GM18907 (cell line): ENCODE results near the gene PLCB4.

Source experiments
- ATAC-seq: cut with Tn5 transposase; IDR thresholded peaks from one replicate; pipeline ENCODE4 v1.9.1; 2021; ENCODE audit warnings: mild to moderate bottlenecking, moderate library complexity; ENCODE audit not compliant: unreplicated experiment

The PLCB4 gene

DNA sequence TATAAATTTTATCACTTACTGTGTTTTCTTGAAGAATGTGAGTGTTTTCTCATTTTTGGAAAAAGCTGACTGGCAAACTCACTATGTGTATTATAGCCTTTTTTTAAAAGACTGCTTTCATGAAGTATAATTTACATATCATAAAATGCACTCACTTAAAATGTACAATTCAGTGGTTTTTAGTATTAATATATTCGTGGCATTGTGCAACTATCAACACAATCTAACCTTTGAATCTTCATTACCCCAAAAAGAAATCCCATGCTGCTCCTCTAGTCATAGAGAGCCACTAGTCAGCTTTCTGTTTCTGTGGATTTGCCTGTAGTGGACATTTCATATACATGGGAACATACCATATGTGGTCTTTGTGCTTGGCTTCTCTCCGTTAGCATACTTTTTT lies 143.8 kb downstream of the PLCB4 start:
- ATAC-seq: no peak

- ATAC-seq: no peak
Measured at GRCh38 chr20:9214685-9215084, 145.8 kb downstream of the PLCB4 start.

- no peak for ATAC-seq
Measured at GRCh38 chr20:9215539-9215938, 146.7 kb downstream of the PLCB4 start.

DNA sequence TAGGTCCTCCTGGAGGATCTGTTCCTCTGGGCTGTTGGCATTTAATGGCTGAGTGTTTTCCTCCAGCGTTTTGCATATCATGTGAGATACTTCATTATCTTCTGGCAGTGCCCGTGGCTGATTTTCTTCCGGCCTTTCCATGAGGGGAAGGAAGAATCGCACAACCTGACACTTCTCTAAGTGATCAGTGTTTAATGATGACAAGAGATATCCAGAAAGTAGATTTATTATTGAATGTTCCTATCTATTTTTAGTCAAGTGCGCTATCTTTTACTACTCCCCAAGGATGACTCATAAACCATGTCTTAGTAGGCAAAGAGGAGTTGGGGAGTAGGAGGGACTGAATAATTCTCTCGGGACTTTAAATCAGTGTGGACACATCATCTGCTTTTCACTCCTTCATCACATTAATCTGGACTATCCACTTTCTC lies 149.7 kb downstream of the PLCB4 start:
- ATAC-seq: no peak

GRCh38 chr20:9220874-9221547 lies 152.1 kb downstream of the PLCB4 start:
- no peak for ATAC-seq

DNA sequence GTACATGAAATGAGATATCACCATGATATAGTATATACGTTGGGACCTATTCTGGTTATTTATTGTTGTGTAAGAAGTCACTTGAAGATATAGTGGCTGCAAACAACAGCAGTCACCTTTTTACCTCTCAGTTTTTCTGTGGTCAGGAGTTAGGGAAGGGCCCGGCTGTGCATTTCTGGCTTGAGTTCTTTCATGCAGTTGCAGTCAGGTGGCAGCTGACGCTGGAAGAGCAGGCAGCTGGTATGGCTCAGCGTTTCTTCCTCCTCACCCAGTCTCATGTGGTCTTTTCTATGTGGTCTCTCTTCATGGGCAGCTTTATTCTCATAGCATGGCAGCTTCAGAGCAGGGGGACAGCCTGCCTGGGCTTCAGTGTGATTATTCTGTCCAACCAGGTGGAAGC lies 154.4 kb downstream of the PLCB4 start:
- no peak for ATAC-seq

GRCh38 chr20:9225879-9226278 lies 157.0 kb downstream of the PLCB4 start:
- ATAC-seq: no peak

DNA sequence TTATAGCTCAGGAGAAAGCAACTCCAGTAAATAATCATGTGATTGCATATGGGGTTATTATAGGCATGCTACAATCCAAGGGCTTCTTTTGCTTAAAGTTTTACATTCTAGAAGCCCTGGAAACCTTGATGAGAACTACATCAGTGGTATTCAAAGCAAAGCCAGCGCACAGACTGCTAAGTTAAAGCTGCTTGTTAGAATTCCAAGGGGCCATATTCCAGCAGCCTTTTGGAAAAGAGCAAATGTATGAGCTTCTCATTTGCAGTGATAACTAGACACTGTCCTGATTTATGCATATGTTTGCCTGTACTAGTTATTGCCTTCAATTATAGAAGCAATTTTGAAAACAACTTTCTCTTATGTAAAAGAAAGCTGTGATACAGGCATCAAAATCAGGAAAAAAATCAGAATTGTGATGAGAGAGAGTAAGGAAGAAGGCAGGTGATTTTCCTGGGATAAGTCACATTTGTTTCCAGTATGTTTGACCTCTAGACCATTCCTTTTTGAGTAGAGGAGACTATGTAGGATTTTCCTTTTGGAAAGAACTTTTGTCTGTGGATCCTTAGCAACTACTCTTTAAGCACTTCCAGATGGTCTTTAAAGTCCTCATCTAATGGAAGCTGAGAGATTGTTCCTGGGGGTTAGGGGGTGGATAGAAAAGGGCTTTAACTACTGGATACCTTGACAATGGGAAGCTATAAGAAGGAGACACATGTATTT lies 159.2 kb downstream of the PLCB4 start:
- ATAC-seq: no peak

DNA sequence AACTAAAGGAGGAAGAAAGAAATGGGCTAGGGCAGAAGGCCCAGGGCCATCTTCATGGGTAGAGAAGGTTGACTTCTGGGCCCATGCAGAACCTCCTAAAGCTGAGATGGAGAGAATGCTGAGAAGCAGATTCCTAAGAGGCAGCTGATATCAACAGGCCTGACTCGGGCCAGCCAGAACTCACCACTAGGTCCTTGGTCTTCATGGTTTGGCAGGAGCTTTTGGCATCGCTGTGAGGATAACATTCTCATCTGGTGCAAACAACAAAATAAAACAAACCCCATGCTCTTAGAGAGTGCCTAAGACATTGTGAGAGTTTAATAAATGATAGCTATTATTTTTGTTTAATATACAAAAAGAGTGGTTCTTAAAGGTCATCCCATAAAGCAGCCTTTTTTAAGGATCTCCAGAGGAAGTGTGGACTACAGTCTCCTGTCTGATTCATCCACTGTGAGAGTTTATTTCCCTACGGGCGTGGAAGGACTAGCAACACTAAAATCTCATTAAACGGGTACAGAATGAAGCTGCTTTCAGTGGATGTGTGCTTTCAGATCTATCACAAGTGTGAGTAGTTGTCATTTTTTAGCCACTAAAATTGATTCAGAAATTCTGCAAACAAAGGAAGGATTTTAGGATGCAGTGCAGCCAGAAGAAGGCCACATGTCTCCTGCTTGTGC lies 160.0 kb downstream of the PLCB4 start:
- ATAC-seq: no peak

DNA sequence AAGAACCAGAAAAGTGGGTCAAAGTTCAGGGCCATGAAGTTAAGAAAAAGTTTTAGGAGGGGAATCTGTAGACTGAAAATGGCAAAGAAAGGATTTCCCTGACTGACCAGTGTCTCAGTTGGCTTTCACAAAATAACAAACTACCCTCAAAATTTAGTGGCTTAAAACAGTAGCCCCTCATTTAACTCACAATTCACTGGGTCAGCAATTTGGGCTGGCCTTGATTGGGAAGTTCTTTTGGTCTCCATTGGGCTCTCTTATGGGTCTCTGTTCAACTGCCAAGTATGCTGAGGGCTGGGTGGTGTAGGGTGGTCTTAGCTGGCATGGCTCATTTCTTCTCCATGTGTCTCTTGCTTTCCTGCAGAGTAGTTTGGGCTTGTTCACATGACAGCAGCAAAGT lies 161.5 kb downstream of the PLCB4 start:
- no peak for ATAC-seq

DNA sequence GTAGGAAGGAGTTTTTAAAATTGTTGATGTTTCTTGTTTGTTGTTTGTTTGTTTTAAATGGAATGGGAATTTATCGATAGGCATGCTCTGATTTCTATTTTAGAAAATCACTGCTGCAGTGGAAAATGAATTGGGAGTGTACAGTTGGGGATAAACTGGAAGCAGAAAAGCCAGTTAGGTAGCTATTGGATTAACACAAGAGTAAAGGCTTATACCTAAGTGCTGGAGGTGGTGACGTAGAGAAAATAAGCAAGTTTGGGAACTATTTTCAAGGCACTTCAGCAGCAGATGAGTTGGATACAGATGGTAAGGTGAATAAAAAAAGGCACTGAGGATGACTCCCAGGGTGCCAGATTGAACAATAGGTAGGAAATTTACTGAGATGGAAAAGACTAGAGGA lies 164.9 kb downstream of the PLCB4 start:
- ATAC-seq: no peak

DNA sequence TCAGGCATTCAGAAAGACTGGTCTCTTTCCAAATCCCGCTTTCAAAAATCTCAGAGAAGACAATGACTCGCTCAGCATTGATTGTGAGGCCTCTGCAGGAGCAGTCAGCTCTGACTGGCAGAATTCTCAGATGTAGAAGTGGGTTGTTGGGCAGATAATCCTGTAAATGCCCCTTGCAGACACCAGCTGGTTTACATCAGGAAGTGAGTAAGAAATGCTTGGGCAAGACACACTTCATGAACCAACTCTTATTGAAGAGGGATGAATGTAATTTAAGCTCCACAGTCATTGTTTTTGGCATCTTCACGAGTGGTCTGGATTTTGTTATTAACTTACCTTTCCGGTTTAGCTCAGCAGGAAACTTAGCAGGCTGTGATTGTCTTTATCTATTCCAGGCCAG lies 166.6 kb downstream of the PLCB4 start:
- no peak for ATAC-seq

GRCh38 chr20:9236458-9236857 lies 167.6 kb downstream of the PLCB4 start:
- ATAC-seq: no peak

DNA sequence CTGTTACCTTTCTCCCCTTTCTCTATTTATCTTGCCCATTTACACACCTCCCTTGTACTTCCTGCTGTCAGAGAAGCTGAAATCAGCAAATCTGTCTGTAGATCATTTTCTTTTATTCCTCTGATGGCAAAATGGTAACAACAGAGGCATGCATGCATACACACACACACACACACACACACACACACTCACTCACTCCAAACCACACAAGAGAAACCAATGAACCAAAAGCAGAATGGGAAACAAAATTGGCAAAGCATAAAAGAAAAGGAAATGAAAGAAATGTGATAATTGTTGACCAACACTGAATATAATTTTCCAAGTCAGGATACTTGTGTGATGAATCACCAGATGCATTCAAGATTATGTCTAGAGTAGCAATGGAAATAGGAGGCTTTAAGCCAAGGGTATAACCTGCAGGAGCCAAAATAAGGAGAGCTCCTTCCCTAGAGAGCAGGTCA lies 172.4 kb downstream of the PLCB4 start:
- ATAC-seq: no peak

DNA sequence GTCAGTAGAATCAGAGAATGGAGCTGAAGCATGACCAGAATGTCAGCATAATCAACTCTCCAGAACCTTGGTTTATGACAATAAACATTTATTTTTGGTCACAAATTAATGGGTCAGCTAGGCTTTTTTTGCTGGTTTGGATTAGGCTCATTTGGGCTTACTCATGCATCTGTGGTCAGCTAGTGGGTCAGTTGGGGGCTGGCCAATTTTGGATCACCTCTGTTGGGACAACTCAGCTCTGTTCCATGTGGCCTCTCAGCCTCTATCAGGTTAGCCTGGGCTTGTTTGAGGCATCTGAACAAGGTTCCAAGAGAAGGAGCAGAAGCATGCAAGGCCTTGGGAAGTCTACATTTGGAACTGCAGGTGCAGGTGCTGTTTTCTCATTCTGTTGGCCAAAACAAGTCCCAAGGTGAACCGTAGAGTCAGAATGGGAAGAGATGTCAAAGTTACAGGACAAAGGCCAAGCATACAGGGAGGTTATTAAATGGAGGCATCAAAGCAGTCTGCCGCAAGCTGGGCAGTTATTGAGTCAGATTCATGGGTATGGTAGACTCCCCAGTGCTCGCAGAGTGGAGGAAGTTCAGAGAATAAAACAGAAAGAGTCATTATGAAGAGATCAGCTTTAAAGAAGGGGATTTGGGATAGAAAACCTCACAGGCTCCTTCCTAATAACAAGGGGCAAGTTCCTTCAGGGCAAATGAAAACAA lies 173.0 kb downstream of the PLCB4 start:
- no peak for ATAC-seq

DNA sequence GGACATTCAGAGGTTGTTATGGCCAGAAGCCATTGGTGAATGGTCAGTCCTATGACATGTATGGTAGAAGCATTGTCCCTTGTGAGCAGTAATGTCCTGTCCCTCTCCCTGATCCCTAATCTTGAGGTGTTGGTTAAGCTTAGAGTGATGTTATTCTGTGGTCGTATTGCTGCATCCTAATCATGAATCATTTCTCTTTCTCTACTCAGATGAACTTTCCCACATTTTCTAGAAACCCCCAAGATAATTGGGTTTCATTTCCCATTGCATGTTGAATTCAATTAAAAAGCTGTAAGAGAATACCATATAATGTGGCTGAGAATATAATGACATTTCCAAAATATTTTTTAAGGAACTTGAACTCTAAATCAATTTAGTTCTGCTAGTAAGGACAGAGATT lies 175.1 kb downstream of the PLCB4 start:
- ATAC-seq: no peak

DNA sequence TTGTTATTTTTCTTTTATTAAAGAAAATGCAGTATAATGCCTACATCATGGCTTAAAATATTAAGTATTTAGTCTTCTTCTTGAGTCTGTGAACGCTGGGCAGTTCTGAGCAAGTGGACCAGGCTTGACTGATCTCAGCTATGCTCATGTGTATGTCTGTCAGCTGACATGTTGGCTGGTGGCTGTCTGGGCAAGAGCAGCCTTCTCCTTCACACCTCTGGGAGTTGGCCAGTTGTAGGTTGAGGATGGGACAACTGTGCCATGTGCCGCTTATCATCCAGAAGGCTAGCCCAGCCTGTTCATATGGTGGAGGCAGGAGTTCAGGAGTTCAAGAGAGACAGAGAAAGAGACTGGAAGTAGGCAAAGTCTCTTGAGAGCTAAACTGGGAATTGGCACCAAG lies 175.9 kb downstream of the PLCB4 start:
- no peak for ATAC-seq

GRCh38 chr20:9246731-9247130 lies 177.8 kb downstream of the PLCB4 start:
- ATAC-seq: no peak

DNA sequence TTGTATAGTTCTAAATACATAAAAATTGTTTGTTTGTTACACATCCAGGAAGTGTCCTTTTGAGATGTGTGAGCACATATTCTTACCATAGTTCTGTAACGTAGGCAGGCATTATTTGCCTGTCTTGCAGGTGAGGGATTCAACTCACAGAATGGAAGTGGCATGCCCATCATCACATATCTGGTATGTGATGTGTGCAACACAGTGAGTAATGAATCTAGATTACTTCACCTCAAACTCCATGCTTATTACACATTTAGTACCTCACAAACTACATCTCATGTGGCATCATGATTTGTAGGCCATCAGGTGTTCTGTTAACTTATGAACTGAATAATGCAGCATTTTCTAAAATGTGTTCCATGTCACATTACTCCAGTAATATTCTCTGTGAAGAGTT lies 181.6 kb downstream of the PLCB4 start:
- no peak for ATAC-seq

DNA sequence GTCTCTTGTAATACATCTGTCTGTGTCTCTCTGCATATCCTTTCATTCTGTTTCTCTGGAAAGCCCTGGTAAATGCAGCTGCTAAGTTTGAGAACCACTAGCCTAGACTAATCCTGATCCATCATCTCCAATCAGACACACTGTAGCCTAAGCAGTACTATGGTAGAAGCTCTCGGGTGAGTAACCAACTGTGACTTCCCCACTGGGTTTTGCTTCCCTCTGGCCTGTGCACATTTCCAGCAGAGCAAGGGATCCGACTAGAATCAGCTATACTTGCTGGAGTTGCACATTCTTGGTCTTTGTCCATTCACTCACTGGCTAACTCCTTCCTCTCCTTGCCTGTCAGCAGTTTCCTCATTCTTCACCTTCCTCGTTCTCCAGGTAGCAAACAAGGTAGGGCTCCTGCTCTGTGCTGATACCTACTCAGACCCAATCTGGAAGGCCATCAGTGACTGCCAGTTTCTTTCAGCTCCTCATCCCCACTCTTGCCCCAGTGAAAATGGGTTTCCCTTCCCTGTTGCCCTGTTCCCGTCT lies 184.2 kb downstream of the PLCB4 start:
- no peak for ATAC-seq

DNA sequence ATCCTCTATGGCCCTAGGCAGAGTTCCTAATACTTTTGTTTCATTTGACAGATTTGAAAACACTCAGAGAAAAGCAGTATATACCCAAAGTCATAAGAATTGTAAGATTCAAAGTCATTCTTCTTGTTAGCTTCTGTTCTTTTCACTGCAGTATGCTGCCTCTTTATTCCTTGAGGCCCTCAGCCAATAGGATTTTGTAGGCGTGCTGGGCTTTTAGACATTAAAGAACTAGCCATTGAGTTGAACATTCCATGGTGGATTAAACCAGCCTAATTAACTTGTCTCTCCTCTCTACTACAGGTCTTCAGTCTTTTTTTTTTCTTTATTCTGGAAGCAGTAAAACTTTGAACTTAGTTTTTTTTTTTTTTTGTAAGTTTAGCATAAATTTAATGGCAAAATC lies 186.3 kb downstream of the PLCB4 start:
- ATAC-seq: no peak
